GM12872 (cell line): ENCODE data around the gene SLC1A7.

ENCODE experiments used
- TF ChIP-seq, protein P1 (sequence below): IDR thresholded peaks from 3 replicates; pipeline ENCODE4 v1.5.1; 2011; ENCODE audit warnings: low read depth, mild to moderate bottlenecking, low read length, moderate library complexity; ENCODE audit not compliant: insufficient read depth

The SLC1A7 gene

DNA sequence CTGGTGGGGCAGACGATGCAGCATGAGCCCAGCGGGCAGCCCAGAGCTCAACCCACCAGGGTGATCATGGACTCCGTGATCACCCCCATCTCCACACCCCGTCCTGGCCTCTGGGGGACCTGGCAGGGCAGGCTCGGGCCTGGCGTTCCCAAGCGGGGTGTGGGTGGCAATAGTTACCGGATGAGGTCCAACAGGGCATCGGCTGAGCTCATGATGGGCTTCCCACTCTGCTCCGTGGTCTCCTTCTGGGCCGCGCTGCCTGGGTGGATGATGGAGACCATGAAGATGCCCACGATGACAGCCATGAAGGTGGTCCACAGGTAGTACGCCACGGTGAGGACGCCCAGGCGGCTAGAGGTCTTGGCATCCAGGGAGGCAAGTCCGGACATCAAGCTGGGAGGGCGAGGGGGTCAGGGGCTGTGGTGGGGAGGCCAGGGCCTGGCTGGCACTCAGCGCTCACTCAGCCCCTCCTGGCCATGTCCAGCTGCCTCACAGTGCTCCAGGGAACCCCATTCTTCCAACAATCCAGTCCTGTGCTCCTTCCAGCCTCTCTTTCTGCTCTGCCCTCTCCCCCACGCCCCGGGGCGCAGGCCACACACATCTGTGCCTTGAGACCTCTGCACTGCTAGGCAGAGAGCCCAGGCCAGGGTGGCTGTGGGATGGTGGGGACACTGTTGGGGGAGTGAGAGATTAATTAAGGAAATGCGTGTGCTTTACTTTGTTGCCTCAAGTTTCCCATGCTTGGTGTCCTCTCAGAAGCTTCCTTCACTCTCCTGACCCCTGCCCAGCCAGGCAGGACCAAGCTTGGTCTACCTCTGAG lies 27.6 kb downstream of the SLC1A7 start:
- TF ChIP-seq, protein P1, sequence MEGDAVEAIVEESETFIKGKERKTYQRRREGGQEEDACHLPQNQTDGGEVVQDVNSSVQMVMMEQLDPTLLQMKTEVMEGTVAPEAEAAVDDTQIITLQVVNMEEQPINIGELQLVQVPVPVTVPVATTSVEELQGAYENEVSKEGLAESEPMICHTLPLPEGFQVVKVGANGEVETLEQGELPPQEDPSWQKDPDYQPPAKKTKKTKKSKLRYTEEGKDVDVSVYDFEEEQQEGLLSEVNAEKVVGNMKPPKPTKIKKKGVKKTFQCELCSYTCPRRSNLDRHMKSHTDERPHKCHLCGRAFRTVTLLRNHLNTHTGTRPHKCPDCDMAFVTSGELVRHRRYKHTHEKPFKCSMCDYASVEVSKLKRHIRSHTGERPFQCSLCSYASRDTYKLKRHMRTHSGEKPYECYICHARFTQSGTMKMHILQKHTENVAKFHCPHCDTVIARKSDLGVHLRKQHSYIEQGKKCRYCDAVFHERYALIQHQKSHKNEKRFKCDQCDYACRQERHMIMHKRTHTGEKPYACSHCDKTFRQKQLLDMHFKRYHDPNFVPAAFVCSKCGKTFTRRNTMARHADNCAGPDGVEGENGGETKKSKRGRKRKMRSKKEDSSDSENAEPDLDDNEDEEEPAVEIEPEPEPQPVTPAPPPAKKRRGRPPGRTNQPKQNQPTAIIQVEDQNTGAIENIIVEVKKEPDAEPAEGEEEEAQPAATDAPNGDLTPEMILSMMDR = no peak

DNA sequence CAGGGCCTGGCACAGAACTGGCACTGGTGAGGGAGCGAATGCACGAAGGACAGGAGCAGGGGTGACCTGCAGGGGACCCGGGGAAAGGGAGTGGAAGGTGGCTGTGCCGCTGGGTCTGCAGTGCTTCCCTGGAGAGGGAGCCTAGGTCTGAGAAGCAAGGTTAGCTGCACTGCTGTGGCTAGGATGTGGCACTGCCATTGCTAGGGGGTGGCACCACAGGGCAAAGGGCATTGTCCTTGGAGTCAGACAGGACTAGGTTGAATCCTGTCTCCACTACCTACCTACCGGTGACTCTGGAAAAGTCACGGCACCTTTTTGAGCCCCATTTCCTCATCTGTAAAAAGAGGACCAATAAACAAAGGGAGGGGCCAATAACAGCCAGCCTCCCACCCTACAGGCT lies 28.3 kb downstream of the SLC1A7 start:
- TF ChIP-seq, protein P1 = no peak

DNA sequence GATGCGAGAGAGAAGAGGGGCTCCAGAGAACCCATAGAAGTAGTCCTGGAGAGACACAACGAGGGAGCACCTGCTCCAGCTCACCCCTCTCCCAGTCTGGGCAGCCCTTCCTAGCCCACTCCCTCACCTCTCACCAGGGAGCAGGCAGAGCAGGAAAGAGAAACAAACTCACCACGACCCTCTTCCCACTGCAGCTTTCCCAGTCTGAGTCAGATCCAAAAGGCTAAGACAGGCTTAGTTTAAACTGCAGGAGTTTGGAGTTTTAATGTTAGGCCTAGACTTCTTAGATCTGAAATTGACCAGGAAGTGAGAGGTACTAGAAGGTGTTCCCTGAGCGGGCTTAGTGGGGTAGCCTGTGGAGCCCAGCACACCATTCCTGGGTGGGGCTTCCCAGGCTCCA lies 29.6 kb downstream of the SLC1A7 start:
- TF ChIP-seq, protein P1 = no peak

DNA sequence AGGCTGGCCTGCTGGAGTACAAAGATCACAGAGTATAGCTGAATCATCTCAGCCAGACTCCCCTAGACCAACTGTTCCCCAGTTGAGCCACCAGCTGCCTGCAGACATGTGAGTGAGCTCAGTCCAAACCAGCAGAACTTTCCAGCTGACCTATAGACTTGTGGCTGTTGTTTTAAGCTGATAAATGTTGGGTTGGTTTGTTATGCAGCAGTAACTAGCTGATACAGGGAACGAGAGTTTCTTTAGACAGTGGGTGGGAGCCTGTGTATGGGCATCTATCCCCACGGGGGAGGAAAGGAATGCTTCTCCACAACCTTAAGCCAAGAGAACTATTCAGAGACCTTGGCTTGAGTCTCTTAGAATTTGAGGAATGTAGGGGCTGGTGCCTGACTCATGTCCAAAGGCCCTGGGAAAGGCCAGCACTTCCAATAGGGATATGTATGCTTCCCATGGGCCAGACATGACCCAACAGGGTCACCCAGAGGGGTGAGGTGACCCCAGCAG lies 30.1 kb downstream of the SLC1A7 start:
- TF ChIP-seq, protein P1 = no peak

DNA sequence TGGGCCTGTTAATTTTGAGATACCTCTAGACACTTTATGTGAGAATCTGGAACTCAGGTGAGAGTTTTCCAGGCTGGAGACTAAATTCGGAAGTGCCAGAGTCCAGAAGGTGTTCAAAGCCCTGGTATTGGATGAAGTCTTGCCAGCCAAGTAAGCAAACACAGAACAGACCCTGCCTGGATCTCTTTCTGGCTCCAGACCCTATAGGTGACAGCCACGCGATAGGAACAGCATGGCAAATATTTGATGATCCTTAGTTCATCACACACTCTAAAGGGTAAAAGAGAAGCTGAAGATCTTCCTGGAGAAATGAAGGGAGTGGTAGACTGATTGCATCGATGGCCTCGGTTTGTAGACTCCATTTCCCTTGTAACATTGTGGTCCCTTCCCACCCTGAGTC lies 30.7 kb downstream of the SLC1A7 start:
- TF ChIP-seq, protein P1 = no peak

DNA sequence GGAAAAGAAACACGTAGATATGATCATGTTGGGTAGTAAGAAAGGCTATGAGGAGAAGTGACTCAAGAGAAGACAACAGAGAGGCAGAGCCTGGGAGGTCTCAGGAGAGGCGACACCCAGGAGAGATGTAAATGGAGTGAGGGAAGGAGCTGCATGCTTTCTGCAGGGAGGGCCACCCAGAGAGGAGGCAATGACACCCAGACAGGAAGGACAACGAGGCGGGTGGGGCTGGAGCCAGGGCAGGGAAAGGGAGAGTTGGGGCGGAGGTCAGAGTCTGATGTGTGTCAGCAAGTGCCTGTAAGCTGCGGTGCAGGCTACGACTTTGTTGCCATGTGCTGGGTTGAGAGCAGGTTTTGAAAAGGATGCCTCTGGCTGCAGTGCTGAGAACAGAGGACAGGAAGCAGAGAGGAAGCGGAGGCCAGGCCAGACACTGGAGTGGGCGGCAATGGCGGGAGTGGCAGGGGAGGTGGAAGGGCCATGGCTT lies 31.3 kb downstream of the SLC1A7 start:
- TF ChIP-seq, protein P1 = no peak

DNA sequence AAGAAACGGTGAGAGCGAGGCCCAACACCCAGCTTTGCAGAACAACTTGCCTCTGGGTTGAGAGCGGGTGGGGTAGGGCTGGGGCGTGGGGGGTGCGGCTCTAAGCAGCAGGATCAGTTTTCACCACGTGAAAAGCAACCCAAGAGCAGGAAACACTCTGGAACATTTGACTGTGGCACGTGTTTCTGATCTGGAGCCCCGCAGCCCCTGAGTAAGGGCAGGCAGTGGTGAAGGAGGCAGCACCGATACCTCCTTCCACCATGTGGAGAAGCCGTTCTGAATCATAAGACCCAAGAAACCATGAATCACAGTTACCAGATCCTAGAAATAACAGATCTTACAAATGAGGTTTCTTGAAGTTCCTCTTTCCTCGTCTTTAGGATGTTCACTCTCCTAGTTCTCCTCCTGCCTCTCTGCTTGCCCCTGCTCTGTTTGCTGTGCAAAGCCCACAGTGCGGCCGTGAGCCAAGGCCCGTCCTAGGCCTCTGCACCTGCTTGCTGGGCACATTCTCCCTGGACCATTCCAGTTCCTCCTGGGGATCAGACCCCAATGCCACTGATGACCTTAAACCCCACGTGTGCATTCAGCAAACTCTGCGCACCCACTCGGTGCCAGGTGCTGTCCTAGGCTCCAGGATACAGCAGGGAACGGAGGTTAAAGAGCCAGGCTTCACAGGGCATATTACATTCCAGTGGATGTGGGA lies 31.9 kb downstream of the SLC1A7 start:
- TF ChIP-seq, protein P1 = no peak
